GM19351 (cell line): ENCODE data around the gene CMTR2.
"Not testable (repeated sequence)": the region's sequence is repeated elsewhere in the genome, so short reads cannot be mapped to it uniquely, and the experiment has no call there.

Experiments
- ATAC-seq: cut with Tn5 transposase; IDR thresholded peaks from one replicate; pipeline ENCODE4 v1.9.1; 2021; ENCODE audit warnings: mild to moderate bottlenecking, moderate library complexity; ENCODE audit not compliant: unreplicated experiment

Gene CMTR2, protein sequence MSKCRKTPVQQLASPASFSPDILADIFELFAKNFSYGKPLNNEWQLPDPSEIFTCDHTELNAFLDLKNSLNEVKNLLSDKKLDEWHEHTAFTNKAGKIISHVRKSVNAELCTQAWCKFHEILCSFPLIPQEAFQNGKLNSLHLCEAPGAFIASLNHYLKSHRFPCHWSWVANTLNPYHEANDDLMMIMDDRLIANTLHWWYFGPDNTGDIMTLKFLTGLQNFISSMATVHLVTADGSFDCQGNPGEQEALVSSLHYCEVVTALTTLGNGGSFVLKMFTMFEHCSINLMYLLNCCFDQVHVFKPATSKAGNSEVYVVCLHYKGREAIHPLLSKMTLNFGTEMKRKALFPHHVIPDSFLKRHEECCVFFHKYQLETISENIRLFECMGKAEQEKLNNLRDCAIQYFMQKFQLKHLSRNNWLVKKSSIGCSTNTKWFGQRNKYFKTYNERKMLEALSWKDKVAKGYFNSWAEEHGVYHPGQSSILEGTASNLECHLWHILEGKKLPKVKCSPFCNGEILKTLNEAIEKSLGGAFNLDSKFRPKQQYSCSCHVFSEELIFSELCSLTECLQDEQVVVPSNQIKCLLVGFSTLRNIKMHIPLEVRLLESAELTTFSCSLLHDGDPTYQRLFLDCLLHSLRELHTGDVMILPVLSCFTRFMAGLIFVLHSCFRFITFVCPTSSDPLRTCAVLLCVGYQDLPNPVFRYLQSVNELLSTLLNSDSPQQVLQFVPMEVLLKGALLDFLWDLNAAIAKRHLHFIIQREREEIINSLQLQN

DNA sequence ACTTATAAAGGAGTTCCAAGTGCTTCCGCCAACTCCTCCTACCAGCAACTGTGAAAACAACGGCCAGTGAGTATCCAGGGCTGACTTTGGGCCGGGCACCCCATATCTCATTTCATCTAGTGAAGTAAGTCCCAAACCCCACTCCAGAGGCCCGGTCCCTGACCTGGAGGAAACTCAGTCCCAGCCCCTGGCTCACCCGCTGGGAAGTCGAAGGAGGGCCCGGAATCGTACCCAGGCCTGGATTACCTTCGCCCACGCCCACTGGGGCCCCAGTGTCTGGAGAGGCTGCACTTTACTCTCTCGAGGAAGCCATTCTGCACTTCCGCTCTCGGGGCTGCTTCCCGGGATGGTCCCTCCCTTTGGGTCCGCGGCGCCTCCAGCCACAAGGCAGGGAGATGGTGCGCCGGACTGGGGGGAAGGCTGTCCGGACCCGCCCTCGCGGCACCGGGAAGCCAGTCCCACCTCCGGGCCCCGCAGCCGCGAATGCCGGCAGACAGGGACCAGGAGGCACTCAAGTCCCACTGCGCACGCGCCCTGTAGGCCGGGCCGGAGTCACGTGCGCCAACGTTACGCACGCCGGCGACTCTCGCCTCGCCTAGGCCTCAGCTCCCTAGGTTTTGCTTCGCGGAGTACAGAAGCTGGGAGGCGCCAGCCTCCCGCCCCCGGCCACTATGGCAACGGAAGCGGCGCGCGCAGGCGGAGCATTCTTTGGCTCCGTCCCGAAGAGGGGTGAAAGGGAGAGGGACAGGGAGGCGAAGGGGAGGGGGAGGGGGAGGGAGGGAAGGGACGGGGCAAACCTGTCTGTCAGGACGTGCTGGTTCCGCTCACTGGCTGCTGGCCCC is at the start of gene CMTR2:
Gene CMTR2, minus strand, starts transcription at position 513 of the 842 bp plus-strand sequence. CDS start 3,482 bp downstream, outside the sequence.
- peak; percentile 85 for ATAC-seq

DNA sequence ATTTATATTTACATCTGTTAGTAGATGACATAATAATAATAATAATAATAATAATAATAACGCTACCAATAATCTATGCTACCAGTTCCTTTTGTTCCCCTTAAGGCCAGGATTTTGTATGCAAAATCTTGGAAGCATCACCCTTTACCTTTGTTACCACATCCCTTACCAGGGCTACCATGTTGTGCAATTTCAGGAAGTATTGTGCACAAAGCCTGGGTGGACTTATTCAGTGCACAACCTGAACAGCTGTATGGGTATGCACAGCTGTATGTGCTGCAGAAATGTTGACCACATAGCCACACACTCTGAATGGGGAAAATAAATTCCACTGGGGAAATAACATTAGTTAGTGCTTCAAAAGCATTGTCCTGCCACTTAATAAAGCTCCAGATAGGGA is 49.4 kb upstream of the CMTR2 start:
- no peak for ATAC-seq

DNA sequence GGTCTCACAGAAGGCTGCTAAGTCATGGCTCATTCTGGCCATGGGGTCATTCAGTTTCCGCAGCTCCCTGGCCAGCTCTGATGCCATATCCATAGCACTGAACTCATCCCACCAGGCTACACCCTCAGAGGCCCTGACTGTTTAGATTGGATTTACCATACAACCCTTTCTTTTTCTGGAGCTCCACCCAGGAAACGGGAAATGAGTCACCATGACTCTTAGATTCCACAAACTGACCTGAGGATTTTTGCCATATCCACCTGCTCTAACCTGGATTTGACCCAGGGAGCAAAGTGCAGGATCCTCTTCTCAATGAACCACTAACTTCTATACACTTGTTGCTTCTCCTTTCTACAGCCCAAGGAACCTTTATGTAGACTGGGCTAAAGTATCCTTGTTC is 49.0 kb upstream of the CMTR2 start:
- no peak for ATAC-seq

DNA sequence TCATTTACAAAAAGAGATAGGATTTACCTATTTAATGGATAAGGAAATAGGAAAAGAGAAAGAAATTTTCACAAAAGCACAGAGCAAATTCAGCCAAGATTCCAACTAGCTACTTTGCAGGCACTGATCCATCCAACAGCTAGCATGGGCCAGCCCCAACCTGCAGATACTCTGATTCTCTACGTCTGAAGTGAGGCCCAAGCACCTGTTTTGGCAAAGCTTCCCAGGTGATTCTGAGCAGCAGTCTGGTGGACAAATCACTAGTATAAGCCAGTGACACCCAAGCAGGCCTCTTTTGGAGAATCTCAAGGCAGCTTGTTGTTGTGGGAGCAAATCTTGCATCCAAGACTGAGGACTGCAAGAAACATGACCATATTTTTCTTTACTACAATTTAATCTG is 48.4 kb upstream of the CMTR2 start:
- no peak for ATAC-seq

DNA sequence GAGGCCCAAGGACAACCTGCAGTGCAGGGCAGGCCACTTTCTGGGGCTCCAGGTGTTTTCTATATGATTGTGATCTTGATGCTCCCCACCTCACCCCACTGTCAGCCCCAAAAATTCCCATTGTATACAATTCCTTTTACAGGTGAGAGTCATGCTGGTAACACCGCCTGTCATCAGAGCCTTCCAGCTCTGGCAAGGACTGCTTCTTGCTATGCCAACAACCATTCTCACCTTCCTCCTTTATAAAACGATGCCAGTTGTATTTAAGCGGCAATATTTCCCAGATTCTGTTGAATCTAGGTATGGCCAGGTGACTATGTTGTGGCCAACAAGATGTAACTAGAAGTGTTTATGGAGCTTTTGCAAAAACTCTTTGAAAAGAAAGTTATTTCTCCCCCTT is 38.9 kb upstream of the CMTR2 start:
- ATAC-seq, result no peak

DNA sequence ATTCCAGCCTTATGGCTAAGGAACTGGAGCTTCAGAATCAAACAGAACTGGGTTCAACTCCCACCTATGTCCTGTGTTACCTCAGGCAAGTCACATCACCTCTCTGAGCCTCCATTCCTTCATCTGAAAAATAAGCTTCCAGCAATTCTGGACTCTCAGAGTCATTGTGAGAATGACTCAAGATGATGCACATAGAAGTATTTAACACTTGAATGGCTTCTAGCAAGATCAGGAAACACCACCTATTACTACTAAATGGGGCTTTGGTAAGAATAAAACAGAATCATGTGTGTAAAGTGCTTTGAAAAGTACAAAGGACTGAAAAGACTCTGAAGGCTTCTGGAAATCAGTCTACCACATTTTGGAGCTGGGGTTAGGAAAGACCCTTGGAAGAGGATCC is 38.5 kb upstream of the CMTR2 start:
- no peak for ATAC-seq

DNA sequence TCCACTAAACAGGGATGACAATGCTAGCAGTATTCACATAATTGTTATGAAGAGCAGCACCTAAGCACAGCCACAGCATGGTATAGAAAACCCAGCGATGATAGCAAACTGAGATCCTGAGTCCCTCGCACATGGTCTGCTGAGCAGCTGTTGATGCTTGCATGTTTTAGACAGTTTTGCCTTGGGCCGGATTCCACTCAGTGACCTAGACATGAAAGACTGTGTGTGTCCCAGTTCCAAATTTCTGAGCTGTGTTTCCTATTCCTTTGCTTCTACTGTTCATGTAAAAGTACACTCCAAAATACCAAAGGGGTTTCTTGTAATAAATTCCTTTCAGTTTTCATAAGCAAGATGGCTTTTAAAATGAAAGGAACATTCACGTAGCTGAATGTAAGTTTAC is 30.8 kb upstream of the CMTR2 start:
- no peak for ATAC-seq

DNA sequence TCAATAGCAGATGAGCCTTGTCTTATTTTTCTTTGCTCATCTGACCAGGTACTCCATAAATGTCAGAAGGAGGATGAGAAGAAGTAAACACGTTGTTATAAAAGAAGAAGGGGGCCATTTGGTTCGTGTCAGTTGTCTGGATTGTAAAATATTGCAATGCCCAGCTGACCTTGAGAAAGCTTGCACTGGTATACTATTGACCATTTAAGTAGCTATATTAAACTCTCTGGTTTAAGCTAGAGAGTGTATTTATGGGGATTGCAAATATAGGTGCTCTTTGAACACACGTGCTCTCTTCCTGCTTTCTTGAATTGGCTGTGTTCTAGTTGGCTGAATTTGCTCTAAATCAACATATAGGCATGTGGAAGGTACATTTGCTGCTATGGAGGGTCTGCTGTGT is 26.1 kb upstream of the CMTR2 start:
- ATAC-seq, result no peak

DNA sequence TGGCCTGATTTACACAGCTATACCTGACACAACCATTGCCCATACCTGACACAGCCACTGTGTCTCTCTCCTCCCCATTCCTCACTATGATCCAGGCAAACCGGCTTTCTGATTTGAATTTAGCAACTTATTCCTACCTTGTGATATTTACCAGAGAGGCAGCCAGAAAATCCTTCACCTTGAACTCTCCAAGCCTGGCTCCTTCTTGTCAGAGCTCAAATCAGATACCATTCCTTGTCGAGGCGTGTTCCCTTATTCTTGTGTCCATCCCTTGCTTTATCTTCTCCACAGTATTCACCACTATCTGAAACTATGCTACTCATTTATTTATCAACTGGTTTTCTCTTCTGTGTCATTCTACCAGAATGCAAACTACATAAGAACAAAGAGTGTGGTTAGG is 24.4 kb upstream of the CMTR2 start:
- ATAC-seq, result not testable (repeated sequence)

DNA sequence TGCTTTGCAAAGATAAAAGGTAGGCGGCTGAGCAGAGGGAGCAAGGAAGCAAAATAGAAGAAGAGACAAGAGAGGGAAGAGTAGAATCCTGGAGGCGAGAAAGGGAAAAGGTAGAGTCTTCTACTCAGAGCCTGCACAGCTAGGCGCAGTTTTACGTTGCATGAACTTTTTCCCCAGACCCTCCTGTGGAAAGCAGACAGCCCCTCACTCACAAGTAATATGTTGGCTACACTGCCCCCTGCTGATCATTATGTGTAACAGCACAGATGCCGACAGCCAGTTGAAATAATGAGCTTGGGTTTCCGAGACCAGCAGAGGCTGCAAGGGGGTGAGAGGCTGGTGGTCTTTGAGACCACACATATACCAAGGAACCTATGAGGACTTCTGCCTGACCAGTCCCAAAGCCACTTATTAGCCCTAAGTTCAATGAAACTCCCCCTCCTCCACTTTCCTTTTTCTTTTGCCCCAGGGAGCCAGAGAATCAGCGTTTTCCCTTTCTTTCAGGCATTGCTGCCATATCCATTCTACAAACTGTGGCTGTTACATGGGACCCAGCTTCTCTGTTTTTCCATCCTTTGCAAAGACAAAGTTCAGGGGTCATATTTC is 22.5 kb upstream of the CMTR2 start:
- no peak for ATAC-seq

DNA sequence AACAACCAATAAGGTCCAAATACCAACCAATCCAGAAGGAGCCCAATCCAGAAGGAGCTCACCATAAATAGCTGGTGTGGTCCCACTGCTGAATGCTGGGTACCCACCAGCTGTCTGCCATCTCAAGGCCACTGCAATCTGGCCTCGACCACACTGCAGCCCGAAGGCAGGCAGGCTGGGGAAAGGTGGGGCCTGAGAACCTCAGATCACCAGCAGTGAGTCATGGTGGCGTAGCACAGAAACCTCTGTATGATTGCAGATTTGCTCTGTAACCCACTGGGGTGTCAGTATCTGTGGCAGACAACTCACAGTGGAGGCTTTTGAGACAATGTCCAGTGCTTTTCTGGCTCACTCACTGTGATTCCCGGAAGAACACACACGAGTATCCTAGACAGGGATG is 14.7 kb upstream of the CMTR2 start:
- ATAC-seq, result no peak

DNA sequence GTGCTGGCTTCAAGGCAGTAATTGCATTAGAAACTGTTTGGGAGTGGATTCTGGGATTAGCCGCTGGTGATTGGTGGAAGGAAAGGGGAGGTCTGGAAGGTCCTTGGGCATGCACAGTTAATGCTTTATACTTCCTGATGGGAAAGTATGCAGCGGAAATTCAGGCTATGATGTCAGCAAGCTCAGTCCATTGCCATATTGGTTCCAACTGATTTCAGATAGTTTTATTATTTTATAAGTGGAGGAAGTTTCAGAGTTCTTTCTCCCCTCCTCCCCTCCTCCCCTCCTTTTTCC is 8.1 kb upstream of the CMTR2 start:
- ATAC-seq, result no peak

DNA sequence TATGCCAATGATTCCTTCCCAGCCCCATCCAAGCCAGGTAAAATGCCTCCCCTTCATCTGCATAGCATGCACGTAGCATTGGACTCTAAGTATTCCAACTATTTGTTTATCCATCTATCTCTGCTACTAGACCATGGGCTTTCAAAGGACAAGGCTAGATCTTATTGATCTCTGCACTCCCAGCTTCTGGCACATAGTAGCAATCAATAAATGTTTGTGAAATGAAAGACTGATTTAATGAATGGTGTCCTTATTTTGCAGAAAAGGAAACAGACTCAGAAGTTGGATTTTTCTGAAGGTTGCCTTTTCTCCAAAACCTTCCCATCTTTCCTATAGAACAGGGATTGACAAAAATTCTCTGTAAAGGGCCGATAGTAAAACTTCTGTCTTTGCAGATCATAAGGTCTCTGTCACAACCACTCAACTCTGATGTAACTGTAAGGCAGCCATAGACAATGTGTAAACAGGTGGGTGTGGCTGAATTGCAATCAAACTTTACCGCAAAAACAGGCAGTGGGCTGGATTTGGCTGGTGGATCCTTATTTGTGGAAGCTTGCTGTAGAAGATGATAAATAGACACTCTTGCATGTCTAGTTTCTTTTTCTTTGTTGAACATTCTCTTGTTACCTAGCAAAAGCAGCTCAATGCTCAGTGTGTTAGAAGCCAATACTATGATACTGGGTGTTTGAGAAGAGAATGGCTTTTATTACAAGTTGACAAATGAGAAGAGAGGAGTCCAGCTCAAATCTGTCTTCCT is 7.6 kb upstream of the CMTR2 start:
- ATAC-seq, result no peak

DNA sequence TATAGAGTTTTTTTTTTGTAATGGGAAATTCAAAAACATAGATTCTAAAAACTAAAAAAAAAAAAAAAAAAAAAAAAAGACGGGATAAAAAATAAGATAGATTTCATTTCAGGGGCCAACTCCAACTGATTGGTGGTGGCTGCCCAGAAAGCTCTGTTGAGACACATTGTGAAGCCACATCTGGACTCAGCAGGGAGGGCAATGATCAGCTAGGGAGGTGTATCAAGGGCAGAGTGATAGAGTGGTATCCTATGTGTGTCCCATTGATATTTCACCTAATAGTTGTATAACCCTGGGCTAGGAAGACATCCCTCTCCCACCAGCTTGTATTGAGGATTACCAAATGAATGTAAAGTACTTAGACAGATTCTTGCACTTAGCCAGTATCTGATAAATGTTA is 6.7 kb upstream of the CMTR2 start:
- ATAC-seq, result no peak

DNA sequence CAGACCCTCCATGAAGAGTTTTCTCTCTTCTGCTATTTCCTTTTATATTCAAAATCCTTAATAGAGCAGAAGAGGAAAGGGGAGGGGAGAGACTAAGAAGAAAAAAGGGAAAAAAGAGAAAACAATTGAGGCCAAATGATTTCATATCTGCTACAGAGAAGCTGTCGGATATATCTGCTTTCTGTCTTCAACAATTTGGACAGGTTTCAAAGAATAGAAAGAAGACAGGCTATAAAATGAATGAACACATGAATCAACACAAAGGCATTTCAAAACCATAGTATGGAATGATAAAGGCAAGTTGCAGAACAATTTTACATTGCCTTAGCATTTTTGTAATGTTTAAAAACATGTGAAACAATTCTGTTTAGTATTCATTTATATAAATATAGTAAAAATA is 4.7 kb upstream of the CMTR2 start:
- ATAC-seq, result no peak

DNA sequence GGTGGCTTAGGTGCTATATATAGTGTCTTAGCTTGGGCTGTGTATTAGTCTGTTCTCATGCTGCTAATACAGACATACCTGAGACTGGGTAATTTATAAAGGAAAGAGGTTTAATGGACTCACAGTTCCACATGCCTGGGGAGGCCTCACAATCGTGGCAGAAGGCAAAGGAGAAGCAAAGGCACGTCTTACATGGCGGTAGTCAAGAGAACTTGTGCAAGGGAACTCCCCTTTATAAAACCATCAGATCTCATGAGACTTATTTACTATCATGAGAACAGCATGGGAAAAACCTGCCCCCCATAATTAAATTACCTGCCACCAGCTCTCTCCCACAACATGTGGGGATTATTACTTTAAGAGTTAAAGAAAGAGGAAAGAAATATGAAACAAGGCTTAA is 2.9 kb upstream of the CMTR2 start:
- not testable (repeated sequence) for ATAC-seq

DNA sequence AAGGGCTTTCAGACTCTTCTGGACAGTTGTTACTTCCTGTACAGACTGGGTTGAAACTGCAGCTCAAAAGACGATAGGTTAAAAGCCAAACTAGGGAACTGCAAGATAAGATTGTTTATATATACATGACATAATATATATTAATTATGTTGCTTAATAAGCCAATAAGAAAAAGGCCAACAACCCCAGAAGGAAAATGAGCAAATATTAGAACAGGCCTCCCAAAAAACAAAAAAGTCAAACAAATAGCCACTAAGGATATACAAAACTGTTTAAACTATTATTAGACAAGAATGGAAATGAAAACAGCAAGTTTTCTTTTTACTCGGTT is 495 bp upstream of the CMTR2 start:
- no peak for ATAC-seq

DNA sequence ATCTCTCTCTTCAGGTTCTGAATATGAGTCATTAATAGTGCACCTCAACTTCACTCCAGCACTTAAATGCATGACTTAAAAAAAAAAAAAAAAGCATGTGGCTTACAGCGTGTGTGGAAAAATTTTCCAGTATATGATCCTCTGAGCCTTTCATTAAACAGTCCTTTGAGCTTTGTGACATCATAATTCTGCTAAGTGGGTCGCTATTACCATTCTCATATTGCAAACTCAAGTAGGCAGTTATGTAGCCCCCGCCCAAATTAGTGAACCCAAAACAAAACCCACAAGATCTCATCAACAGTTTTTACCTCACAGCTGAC is 672 bp downstream of the CMTR2 start:
- ATAC-seq, result no peak

DNA sequence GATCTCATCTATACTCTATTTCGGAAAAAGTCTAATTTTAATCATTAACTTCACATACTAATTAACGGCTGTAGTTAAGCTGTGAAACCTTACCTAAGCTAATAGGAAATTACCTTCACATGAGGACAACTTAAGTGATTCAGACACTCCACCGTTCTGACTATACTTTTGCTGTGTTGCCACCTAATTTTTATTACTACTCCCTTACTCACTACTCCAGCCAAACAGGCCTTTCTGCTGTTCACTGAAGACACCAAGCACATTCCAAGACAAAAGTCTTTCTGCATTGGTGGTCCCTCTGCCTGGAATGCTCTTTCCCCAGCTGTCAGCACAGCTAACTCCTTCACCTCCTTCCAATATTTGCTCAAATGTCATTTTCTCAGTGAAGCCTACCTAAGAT is 1.3 kb downstream of the CMTR2 start:
- no peak for ATAC-seq

DNA sequence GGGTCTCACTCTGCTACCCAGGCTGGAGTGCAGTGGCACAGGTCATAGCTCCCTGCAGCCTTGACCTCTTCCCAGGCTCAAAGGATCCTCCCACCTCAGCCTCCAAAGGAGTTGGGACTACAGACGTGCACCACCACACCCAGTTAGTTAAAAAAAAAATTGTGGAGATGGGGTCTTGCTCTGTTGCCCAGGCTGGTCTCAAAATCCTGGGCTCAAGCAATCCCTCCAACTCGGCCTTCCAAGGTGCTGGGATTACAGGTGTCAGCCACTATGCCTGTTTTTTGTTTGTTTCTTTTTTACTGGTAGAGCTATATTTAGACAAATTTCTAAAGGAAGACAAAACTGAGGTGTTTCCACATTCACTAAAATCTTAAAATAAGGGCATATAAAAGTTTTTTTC is 1.7 kb downstream of the CMTR2 start:
- ATAC-seq, result no peak

DNA sequence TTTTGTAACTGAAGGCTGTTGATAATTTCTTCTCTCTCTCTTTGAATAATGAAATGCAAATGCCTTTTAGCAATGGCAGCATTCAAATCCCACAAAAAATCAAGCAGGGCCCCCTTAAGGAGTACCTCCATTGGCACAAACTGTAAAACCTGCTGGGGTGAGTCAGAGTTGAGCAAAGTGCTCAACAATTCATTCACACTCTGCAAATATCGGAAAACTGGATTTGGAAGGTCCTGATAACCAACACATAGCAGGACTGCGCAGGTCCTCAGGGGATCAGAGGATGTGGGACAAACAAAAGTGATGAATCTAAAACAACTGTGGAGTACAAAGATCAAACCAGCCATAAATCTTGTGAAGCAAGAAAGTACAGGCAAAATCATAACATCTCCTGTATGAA is 5.6 kb downstream of the CMTR2 start:
- no peak for ATAC-seq
